Measurements from ENCODE around the gene AMZ1.

AMZ1 gene

DNA sequence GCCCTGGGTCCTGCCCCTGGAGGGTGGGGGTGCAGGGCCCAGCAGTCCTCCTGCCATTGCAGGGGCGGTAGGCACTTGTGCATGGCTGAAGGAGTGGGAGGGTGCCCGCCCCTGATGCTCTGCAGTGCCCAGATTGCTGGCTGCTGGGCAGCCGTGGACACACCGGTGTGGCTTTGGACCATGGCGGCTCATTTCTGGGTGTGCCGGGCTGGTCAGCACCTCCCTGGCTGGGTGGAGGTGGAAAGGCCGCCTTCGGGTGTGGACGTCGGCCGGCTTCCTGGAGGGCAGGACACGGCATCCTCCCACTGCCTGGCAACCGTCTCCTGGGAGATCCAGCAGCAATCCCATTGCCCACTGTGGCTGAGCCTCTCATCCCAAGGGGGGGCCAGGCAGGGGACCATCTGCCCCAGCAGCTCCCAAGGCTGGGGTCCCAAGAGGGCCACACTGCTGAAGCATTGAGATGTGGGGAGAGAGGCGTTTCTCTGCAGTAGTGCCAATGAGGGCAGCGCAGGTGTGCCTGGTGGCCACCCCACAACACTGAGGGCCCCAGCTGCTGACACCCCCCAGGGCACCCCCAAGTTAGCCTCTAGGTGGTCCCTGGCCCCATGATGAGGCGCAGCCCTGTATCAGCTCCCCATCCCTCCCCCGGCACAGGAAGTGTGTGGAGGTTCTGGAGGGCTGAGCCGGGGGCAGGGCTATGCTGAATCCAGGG lies 43.3 kb upstream of the AMZ1 start:
- Histone ChIP-seq H3K27ac (ENCODE audit: low read length) (peak overlapping the region; percentile 37), H3K4me3 (ENCODE audit: low read length) (no peak overlapping the region), H3K4me1 (ENCODE audit: insufficient read depth, low read length) (peaks cover 13% of the 10 kb centered on the region; the same call in 1 of the 2 replicates)

DNA sequence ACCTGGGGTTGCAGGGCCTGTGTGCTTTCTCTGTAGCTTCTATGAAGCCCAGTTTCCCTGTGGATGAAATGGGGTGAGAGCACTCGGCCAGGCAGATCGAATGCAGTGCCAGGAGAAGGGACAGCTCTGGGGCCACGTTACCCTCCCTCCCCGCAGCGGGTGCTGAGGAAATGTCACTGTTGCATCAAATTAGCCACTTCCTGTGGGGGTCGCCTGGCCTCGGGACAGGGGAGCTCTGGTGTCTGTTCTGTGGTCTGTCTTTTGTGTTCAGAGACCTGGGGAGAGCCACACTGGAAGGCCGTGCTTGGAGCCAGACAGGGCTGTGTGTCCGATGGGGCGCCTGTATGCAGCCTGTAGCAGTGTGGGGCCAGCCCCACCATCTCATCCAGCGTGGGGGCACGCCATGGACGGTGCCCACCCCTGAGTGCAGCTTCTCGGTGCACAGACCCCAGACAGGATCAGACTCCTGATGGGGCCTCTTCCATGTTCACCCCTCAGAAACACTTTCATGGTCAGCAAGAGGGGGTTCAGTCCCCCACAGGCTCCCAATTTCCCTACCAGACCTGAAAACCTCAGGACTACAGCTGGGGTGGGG lies 42.6 kb upstream of the AMZ1 start:
- Histone ChIP-seq H3K4me3 (ENCODE audit: low read length) (no peak overlapping the region), H3K9me3 (ENCODE audit: insufficient read depth, low read depth, low read length) (no peaks in the 10 kb centered on the region), H3K27ac (ENCODE audit: low read length) (peak overlapping the region; percentile 77), H3K27me3 (ENCODE audit: insufficient read depth, low read length) (no peaks in the 10 kb centered on the region), H3K9ac (ENCODE audit: low read depth, low read length) (peak overlapping the region; percentile 53), H3K4me1 (ENCODE audit: insufficient read depth, low read length) (peaks cover 13% of the 10 kb centered on the region; the same call in 1 of the 2 replicates), H3K36me3 (ENCODE audit: insufficient read depth, low read depth, low read length) (peaks cover 21% of the 10 kb centered on the region)

More for the DNA sequence above, 43.3 kb upstream of the AMZ1 start:
- Histone ChIP-seq H3K36me3 (ENCODE audit: insufficient read depth, low read depth, low read length) (peaks cover 17% of the 10 kb centered on the region), H3K9ac (ENCODE audit: low read depth, low read length) (no peak overlapping the region), H3K27me3 (ENCODE audit: insufficient read depth, low read length) (no peaks in the 10 kb centered on the region), H3K9me3 (ENCODE audit: insufficient read depth, low read depth, low read length) (no peaks in the 10 kb centered on the region)

DNA sequence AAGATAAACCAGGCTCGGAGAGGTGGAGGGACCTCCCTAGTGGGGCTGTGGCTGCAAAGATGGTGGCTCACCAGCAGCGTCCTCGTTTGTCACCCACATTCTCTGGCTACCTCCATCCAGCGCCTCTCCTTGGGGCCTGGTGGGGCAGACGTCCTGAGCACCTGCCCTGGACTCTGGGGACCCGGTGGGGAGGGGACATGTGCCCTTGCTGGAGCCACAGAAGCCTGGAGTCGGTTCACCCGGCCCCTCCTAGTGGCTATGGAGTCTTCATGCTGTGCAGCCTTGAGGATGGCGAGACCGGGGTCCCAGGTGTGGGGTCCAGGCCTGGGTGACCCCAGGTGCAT lies 41.7 kb upstream of the AMZ1 start:
- peaks cover 21% of the 10 kb centered on the region for H3K36me3 ChIP-seq (ENCODE audit: insufficient read depth, low read depth, low read length)
- peak overlapping the region; percentile 27; the same call in 1 of the 2 replicates for H3K9ac ChIP-seq (ENCODE audit: low read depth, low read length)
- peak overlapping the region; percentile 57 for H3K27ac ChIP-seq (ENCODE audit: low read length)
- H3K9me3 ChIP-seq (ENCODE audit: insufficient read depth, low read depth, low read length): no peaks in the 10 kb centered on the region
- H3K4me3 ChIP-seq (ENCODE audit: low read length): no peak overlapping the region
- no peaks in the 10 kb centered on the region for H3K27me3 ChIP-seq (ENCODE audit: insufficient read depth, low read length)
- peaks cover 10% of the 10 kb centered on the region; the same call in 1 of the 2 replicates for H3K4me1 ChIP-seq (ENCODE audit: insufficient read depth, low read length)

DNA sequence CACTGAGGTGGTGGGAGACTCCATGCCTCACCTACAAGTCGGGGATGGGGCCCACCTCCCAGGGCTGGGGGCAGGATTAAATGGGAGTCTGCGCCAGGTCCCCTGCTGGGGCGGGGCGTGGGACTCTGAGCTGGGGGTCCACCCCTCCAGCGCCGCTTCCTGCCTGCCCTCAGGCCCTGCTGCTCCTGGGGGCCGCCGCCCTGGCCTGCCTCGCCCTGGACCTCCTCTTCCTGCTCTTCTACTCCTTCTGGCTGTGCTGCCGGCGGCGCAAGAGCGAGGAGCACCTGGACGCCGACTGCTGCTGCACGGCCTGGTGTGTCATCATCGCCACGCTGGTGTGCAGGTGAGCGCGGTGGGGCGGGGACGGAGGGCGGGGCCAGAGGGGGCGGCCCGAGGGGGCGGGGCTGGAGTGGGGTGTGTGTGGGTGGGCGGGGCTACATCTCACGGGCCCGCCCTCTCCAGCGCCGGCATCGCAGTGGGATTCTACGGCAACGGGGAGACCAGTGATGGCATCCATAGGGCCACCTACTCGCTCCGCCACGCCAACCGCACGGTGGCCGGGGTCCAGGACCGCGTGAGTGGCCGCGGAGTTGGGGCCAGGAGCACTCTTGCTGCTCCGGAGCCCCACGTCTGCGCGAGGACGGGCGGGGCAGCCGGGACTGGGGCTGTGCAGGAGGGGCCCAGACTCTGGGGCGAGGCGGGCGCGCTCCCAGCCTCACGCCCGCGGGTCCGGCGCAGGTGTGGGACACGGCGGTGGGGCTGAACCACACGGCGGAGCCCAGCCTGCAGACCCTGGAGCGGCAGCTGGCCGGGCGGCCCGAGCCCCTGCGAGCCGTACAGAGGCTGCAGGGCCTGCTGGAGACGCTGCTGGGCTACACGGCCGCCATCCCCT lies 41.1 kb upstream of the AMZ1 start:
- H3K4me3 ChIP-seq (ENCODE audit: low read length): no peak overlapping the region
- H3K27ac ChIP-seq (ENCODE audit: low read length): peak overlapping the region; percentile 57
- peaks cover 26% of the 10 kb centered on the region for H3K36me3 ChIP-seq (ENCODE audit: insufficient read depth, low read depth, low read length)
- H3K27me3 ChIP-seq (ENCODE audit: insufficient read depth, low read length): no peaks in the 10 kb centered on the region
- H3K4me1 ChIP-seq (ENCODE audit: insufficient read depth, low read length): peaks cover 10% of the 10 kb centered on the region; the same call in 1 of the 2 replicates
- H3K9ac ChIP-seq (ENCODE audit: low read depth, low read length): peak overlapping the region; percentile 27; the same call in 1 of the 2 replicates
- no peaks in the 10 kb centered on the region for H3K9me3 ChIP-seq (ENCODE audit: insufficient read depth, low read depth, low read length)

DNA sequence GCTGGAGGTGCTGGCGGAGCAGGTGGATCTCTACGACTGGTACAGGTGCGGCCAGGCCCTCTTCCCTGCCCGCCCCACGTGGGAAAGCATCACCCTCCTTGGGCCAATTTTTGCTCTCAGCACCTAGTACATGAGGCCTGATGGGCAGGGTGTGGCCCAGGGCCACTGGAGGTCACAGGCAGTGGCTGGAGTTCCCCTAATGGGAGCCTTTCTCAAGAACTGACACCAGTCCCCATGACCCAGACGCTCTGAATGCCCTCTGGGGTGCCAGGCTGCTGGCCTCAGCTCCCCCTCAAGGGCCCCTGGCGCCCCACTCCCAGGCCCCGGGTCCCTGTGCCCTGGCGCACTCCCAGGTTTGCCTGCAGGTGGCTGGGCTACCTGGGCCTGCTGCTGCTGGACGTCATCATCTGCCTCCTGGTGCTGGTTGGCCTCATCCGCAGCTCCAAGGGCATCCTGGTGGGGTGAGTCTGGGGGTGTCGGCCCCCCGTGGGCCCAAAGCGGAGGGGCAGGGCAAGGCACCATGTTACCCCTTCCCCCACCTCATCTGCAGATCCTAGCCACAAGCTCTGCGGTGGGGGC lies 40.3 kb upstream of the AMZ1 start:
- H3K27ac ChIP-seq (ENCODE audit: low read length): no peak overlapping the region
- H3K36me3 ChIP-seq (ENCODE audit: insufficient read depth, low read depth, low read length): peaks cover 34% of the 10 kb centered on the region
- peaks cover 10% of the 10 kb centered on the region; the same call in 1 of the 2 replicates for H3K4me1 ChIP-seq (ENCODE audit: insufficient read depth, low read length)
- H3K9ac ChIP-seq (ENCODE audit: low read depth, low read length): no peak overlapping the region
- H3K27me3 ChIP-seq (ENCODE audit: insufficient read depth, low read length): no peaks in the 10 kb centered on the region
- no peaks in the 10 kb centered on the region for H3K9me3 ChIP-seq (ENCODE audit: insufficient read depth, low read depth, low read length)
- H3K4me3 ChIP-seq (ENCODE audit: low read length): no peak overlapping the region

DNA sequence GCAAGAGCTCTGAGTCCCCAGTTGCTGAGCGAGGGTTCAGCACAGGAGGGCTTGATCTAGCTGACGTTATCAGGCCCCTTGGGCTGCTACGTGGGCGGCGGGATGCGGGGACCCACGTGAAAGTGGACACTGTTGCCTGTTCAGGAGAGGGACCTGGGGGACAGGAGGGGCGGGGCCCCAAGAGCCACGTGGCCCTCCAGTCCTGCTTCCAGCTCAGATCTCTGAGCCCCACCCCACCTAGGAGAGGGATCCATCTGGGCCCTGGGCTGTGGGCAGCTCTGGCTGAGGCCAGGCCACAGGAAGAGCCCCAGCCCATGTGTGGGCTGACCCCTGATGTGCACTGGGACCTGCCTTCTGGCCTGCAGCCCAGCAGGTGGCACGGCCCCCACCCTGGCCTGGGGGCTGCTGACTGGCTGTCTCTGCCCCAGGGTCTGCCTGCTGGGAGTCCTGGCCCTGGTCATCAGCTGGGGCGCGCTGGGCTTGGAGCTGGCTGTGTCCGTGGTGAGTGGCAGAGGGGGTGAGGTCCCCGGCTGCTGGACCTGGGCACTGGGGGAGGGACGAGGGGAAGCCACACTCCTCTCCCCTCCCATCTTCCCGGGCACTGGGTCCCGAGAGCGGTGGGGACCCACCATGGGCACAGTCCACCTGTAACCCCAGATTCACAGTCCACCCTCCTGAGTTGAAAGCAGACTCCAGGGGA lies 38.7 kb upstream of the AMZ1 start:
- peaks cover 42% of the 10 kb centered on the region for H3K36me3 ChIP-seq (ENCODE audit: insufficient read depth, low read depth, low read length)
- no peak overlapping the region for H3K9ac ChIP-seq (ENCODE audit: low read depth, low read length)
- H3K27ac ChIP-seq (ENCODE audit: low read length): no peak overlapping the region
- no peak overlapping the region for H3K4me3 ChIP-seq (ENCODE audit: low read length)
- H3K27me3 ChIP-seq (ENCODE audit: insufficient read depth, low read length): no peaks in the 10 kb centered on the region
- no peaks in the 10 kb centered on the region for H3K9me3 ChIP-seq (ENCODE audit: insufficient read depth, low read depth, low read length)
- peaks cover 10% of the 10 kb centered on the region; the same call in 1 of the 2 replicates for H3K4me1 ChIP-seq (ENCODE audit: insufficient read depth, low read length)

DNA sequence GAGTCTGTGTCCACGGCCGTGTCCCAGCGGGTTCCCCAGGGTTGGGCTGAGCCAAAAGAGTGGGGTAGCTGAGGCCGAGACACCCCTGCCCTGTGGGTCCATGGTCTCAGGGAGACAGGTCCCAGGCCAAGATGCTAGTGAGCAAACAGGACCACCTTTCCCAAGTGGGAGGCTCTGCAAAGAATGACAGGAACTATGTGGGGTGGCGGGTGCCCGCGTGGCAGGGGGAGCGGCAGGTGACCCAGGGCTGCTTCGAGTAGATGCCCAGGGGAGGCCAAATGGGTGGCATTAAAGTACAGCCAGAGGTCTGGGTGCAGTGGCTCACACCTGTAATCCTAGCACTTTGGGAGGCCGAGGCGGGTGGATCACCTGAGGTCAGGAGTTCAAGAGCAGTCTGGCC lies 38.0 kb upstream of the AMZ1 start:
- Histone ChIP-seq H3K36me3 (ENCODE audit: insufficient read depth, low read depth, low read length) (peaks cover 42% of the 10 kb centered on the region), H3K27me3 (ENCODE audit: insufficient read depth, low read length) (no peaks in the 10 kb centered on the region), H3K9ac (ENCODE audit: low read depth, low read length) (no peak overlapping the region), H3K9me3 (ENCODE audit: insufficient read depth, low read depth, low read length) (no peaks in the 10 kb centered on the region), H3K27ac (ENCODE audit: low read length) (no peak overlapping the region), H3K4me1 (ENCODE audit: insufficient read depth, low read length) (peaks cover 10% of the 10 kb centered on the region; the same call in 1 of the 2 replicates), H3K4me3 (ENCODE audit: low read length) (no peak overlapping the region)

DNA sequence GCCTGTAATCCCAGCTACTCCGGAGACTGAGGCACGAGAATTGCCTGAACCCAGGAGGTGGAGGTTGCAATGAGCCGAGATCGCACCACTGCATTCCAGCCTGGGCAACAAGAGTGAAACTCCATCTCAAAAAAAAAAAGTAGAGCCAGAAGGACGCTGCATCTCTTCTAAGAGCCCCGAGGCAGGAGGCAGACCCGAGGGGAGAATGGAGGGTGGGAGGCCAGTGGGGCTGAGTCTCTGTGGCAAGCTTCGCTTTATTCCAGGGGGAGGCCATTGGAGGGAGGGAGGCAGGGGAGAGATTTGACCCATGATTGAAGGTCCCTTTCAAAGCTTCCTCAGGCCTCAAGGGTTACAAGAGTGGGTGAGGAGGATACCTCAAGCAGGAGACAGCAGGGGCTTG lies 37.6 kb upstream of the AMZ1 start:
- no peaks in the 10 kb centered on the region for H3K27me3 ChIP-seq (ENCODE audit: insufficient read depth, low read length)
- no peak overlapping the region for H3K27ac ChIP-seq (ENCODE audit: low read length)
- H3K36me3 ChIP-seq (ENCODE audit: insufficient read depth, low read depth, low read length): peaks cover 42% of the 10 kb centered on the region
- H3K9ac ChIP-seq (ENCODE audit: low read depth, low read length): no peak overlapping the region
- H3K4me3 ChIP-seq (ENCODE audit: low read length): no peak overlapping the region
- H3K4me1 ChIP-seq (ENCODE audit: insufficient read depth, low read length): peaks cover 7% of the 10 kb centered on the region; the same call in 1 of the 2 replicates
- H3K9me3 ChIP-seq (ENCODE audit: insufficient read depth, low read depth, low read length): no peaks in the 10 kb centered on the region

DNA sequence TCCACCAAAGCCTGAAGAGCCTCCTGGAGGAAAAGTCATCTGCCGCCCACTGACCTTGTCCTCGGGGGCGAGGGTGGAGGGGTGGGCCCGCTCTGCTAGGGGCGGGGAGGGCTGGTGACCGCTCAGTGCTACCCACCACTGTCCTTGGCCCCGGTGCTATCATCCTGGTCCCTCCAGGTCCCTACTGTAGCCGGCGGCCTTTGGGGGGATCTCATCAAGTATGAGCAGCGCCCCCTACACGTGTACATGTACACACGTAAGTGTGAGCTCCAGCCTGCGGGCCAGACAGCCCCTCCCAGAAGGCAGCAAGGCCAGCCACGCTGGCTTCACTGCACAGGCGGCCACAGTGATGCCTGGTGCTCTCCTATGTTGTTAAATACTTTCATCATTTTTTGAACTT lies 36.7 kb upstream of the AMZ1 start:
- Histone ChIP-seq H3K4me3 (ENCODE audit: low read length) (no peak overlapping the region), H3K27me3 (ENCODE audit: insufficient read depth, low read length) (no peaks in the 10 kb centered on the region), H3K36me3 (ENCODE audit: insufficient read depth, low read depth, low read length) (peaks cover 46% of the 10 kb centered on the region), H3K27ac (ENCODE audit: low read length) (no peak overlapping the region), H3K9me3 (ENCODE audit: insufficient read depth, low read depth, low read length) (no peaks in the 10 kb centered on the region), H3K9ac (ENCODE audit: low read depth, low read length) (no peak overlapping the region), H3K4me1 (ENCODE audit: insufficient read depth, low read length) (peaks cover 3% of the 10 kb centered on the region; the same call in 1 of the 2 replicates)

DNA sequence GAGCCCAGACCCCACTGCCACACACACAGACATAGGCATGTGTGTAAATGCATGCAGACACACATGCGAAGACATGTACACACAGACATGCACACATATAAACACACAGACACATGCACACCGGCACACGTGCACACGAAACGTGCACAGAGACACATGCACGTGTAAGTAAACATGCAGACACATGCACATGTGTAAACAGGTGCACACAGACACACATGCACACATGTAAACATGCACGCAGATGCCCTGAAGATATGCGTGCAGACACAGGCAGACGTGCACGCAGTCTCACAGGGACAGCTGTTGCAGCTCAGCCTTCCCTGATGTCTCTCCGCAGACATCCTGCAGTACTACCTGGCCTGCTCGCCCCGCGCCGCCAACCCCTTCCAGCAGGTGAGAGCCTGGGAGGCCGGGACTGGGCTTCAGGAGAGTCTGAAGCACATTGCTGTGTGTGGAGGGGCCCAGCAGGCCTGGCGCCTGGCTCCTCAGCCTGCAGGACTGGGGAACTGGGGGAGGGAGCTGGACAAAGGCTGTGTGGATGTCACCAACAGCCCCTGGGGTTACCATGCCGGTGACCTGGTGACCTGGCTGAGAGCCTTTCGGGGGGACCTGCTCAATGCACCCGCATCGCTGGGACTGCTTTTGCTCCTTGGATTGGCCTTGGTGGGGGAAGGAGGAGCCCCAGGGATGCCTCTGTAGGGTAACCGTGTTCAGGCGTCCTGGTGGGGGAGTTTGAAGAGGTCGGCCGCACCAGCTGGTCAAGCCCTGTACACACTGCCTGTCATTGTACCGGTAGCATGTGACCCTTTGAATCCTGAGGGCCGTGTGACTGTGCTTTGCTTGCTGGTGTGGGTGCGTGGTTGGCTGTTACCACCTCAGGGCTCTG lies 35.9 kb upstream of the AMZ1 start:
- H3K4me1 ChIP-seq (ENCODE audit: insufficient read depth, low read length): no peaks in the 10 kb centered on the region
- H3K27ac ChIP-seq (ENCODE audit: low read length): no peak overlapping the region
- H3K9ac ChIP-seq (ENCODE audit: low read depth, low read length): no peak overlapping the region
- no peak overlapping the region for H3K4me3 ChIP-seq (ENCODE audit: low read length)
- peaks cover 54% of the 10 kb centered on the region for H3K36me3 ChIP-seq (ENCODE audit: insufficient read depth, low read depth, low read length)
- no peaks in the 10 kb centered on the region for H3K27me3 ChIP-seq (ENCODE audit: insufficient read depth, low read length)
- H3K9me3 ChIP-seq (ENCODE audit: insufficient read depth, low read depth, low read length): no peaks in the 10 kb centered on the region
